Keratinocyte (primary cell): ENCODE data around the gene DLEC1. TPM values are rescaled to one million over a fixed set of nuclear protein-coding genes. Genes with fewer than 3 reads are reported as not detected.

Source experiments
- DNase-seq: peaks from one replicate; pipeline ENCODE4 v3.0.0-alpha.2; 2011; ENCODE audit warnings: low read depth, missing footprints, low spot score
- FAIRE-seq: peaks from 2 replicates; lab custom pipeline; 2011; peaks lifted over from hg19 to GRCh38; lab: Jason Lieb, UNC
- H2AFZ ChIP-seq: 2 replicates; pipeline ENCODE4 v1.6.0; 2012; ENCODE audit warnings: low read length, control low read depth, inconsistent platforms; ENCODE audit not compliant: control insufficient read depth
- H3K27ac ChIP-seq: 2 replicates; pipeline ENCODE4 v1.5.1; 2011; ENCODE audit warnings: low read length; ENCODE audit not compliant: control insufficient read depth, insufficient read depth
- H3K27me3 ChIP-seq: 3 replicates; pipeline ENCODE4 v1.6.0; 2011; ENCODE audit warnings: low read length; ENCODE audit not compliant: control insufficient read depth, insufficient read depth; ENCODE audit errors: extremely low read depth
- H3K36me3 ChIP-seq, 2 experiments: 2 replicates in 1 of 2; 3 replicates in 1 of 2; pipeline ENCODE4 v1.5.1; 2011; ENCODE audit warnings: low read length in 2 of 2, mild to moderate bottlenecking in 1 of 2; ENCODE audit not compliant: control insufficient read depth in 2 of 2, insufficient read depth in 2 of 2; ENCODE audit errors: extremely low read depth in 1 of 2
- H3K4me1 ChIP-seq: 3 replicates; pipeline ENCODE4 v1.5.1; 2011; ENCODE audit warnings: low read length; ENCODE audit not compliant: control insufficient read depth, insufficient read depth; ENCODE audit errors: extremely low read depth
- H3K4me2 ChIP-seq: 3 replicates; pipeline ENCODE4 v1.6.0; 2011; ENCODE audit warnings: low read depth, low read length; ENCODE audit not compliant: control insufficient read depth, insufficient read depth; ENCODE audit errors: extremely low read depth
- H3K4me3 ChIP-seq, 3 experiments: fragments of 200-600 bp in 1 of 3; sonication (generic) in 1 of 3; 2 replicates in 2 of 3; 3 replicates in 1 of 3; pipeline ENCODE4 v1.5.1; 2011 to 2016; ENCODE audit warnings: low read length in 3 of 3, mild to moderate bottlenecking in 3 of 3, control low read depth in 2 of 3, inconsistent platforms in 1 of 3, low read depth in 1 of 3, mixed read lengths in 1 of 3, mixed run types in 1 of 3, moderate library complexity in 1 of 3; ENCODE audit not compliant: control insufficient read depth in 2 of 3, insufficient read depth in 2 of 3; ENCODE audit errors: extremely low read depth in 1 of 3
- H3K79me2 ChIP-seq: 2 replicates; pipeline ENCODE4 v1.6.0; 2012; ENCODE audit warnings: low read length; ENCODE audit not compliant: control insufficient read depth, insufficient read depth
- H3K9ac ChIP-seq: 3 replicates; pipeline ENCODE4 v1.6.0; 2011; ENCODE audit warnings: low read length; ENCODE audit not compliant: control insufficient read depth, insufficient read depth; ENCODE audit errors: extremely low read depth
- H3K9me1 ChIP-seq: 3 replicates; pipeline ENCODE4 v1.6.0; 2011; ENCODE audit warnings: low read length; ENCODE audit not compliant: control insufficient read depth, insufficient read depth; ENCODE audit errors: extremely low read depth
- H3K9me3 ChIP-seq: 2 replicates; pipeline ENCODE4 v1.5.1; 2012; ENCODE audit warnings: low read depth, low read length; ENCODE audit not compliant: control insufficient read depth
- H4K20me1 ChIP-seq: 3 replicates; pipeline ENCODE4 v1.6.0; 2011; ENCODE audit warnings: low read length; ENCODE audit not compliant: control insufficient read depth, insufficient read depth; ENCODE audit errors: extremely low read depth
- EZH2 ChIP-seq: IDR thresholded peaks from one replicate; pipeline ENCODE4 v1.6.1; 2012; ENCODE audit warnings: inconsistent platforms, mild to moderate bottlenecking, low read length, moderate library complexity
- dilution Hi-C: fragments of 300-500 bp; cut with MboI; formaldehyde crosslinking; loops from one replicate; pipeline ENCODE4 v1.7.0; 2020; ENCODE audit warnings: low sequenced_read_pairs; ENCODE audit not compliant: extremely low pct_ligation_motif_present
- polyA plus RNA-seq, 5 experiments: library from polyadenylated mRNA; depleted of rRNA in 3 of 5; stranded (reverse) in 3 of 5; stranded (forward) in 1 of 5; unstranded in 1 of 5; fragments of >200 nt; gene quantifications; 1 replicate in 1 of 5; 2 replicates in 3 of 5; 3 replicates in 1 of 5; pipeline versions ENCODE4 v1.2.1 to v1.2.3, GENCODE V29; 2011 to 2012; ENCODE audit warnings: missing spikeins in 2 of 5, low read depth in 1 of 5, low replicate concordance in 1 of 5
- TF ChIP-seq, protein P1 (sequence below), 3 experiments: IDR thresholded peaks in 1 of 3; conservative IDR thresholded peaks in 1 of 3; optimal IDR thresholded peaks in 1 of 3; 2 replicates in 2 of 3; 3 replicates in 1 of 3; pipeline versions ENCODE3 to v1.5.1; 2011; ENCODE audit warnings: low read length in 3 of 3, mild to moderate bottlenecking in 3 of 3, moderate library complexity in 2 of 3, control low read depth in 1 of 3, inconsistent platforms in 1 of 3; ENCODE audit not compliant: insufficient read depth in 2 of 3; ENCODE audit errors: extremely low read depth in 1 of 3

The DLEC1 gene
- polyA plus RNA-seq, 1 donor (not counting 4 experiments of a cell fraction or from before 2014, with no cell fraction given), result not detected

GRCh38 chr3:38116471-38117162 is 77.6 kb downstream of the DLEC1 start:
- Histone ChIP-seq H3K4me2 (no peak overlapping the region), H3K4me3 (no peak overlapping the region), H3K79me2 (no peaks in the 10 kb centered on the region), H2AFZ (no peak overlapping the region), H3K36me3 (peaks cover 3 to 10% of the 10 kb centered on the region in 2 experiments), H4K20me1 (no peaks in the 10 kb centered on the region), H3K9ac (no peak overlapping the region), H3K27me3 (no peaks in the 10 kb centered on the region), H3K9me3 (no peaks in the 10 kb centered on the region), H3K9me1 (no peaks in the 10 kb centered on the region), H3K4me1 (no peaks in the 10 kb centered on the region), H3K27ac (no peak overlapping the region)
- TF ChIP-seq EZH2, result no peak
- TF ChIP-seq, protein P1, sequence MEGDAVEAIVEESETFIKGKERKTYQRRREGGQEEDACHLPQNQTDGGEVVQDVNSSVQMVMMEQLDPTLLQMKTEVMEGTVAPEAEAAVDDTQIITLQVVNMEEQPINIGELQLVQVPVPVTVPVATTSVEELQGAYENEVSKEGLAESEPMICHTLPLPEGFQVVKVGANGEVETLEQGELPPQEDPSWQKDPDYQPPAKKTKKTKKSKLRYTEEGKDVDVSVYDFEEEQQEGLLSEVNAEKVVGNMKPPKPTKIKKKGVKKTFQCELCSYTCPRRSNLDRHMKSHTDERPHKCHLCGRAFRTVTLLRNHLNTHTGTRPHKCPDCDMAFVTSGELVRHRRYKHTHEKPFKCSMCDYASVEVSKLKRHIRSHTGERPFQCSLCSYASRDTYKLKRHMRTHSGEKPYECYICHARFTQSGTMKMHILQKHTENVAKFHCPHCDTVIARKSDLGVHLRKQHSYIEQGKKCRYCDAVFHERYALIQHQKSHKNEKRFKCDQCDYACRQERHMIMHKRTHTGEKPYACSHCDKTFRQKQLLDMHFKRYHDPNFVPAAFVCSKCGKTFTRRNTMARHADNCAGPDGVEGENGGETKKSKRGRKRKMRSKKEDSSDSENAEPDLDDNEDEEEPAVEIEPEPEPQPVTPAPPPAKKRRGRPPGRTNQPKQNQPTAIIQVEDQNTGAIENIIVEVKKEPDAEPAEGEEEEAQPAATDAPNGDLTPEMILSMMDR (optimal IDR thresholded peaks at IDR 0.05 in 1 of 3, IDR thresholded peaks at IDR 0.05 in 1 of 3, conservative IDR thresholded peaks at IDR 0.05 in 1 of 3; ENCODE audit: extremely low read depth in 1 of 3, insufficient read depth in 2 of 3, low read length in 3 of 3), result no peak
- dilution Hi-C loops, result no loop called here
- DNase-seq, result no peak
- FAIRE-seq, result no peak

DNA sequence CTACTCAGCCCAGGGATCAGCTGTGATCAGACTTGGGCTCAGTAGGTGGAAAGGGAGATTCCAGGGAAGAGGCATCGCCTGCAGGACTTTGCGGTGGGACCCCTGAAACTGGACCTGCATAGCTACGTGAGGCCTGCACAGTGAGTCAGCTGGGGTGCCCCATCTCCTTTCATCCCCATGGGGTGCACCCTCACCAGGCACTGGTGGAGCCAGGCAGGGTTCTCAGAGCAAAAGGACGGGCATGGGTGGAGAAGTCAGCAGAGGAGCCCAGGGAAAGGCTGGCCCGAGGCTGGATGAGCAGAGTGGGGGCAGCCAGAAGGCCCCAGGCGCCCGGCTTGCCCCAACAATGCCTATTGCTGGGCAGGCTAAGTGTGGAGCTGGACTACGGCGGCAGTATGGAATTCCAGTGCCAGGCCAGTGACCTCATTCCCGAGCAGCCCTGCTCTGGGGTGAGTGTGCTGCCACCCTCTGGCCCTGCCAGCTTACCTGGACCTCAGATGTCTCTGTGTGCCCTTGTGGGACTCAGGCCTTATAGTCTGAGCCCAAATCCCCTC is 78.2 kb downstream of the DLEC1 start:
- no peak for DNase-seq
- Histone ChIP-seq H2AFZ (no peak overlapping the region), H3K4me3 (no peak overlapping the region), H3K9me1 (no peaks in the 10 kb centered on the region), H3K4me1 (no peaks in the 10 kb centered on the region), H4K20me1 (no peaks in the 10 kb centered on the region), H3K9ac (no peak overlapping the region), H3K36me3 (peaks cover 4 to 15% of the 10 kb centered on the region in 2 experiments), H3K27me3 (no peaks in the 10 kb centered on the region), H3K9me3 (no peaks in the 10 kb centered on the region), H3K27ac (no peak overlapping the region), H3K79me2 (no peaks in the 10 kb centered on the region), H3K4me2 (no peak overlapping the region)
- TF ChIP-seq EZH2, result no peak
- TF ChIP-seq, protein P1 (optimal IDR thresholded peaks at IDR 0.05 in 1 of 3, IDR thresholded peaks at IDR 0.05 in 1 of 3, conservative IDR thresholded peaks at IDR 0.05 in 1 of 3; ENCODE audit: extremely low read depth in 1 of 3, insufficient read depth in 2 of 3, low read length in 3 of 3), result peak in 1 of 3 experiments; percentile 32
- no peak for FAIRE-seq
- dilution Hi-C loops, result no loop called here
